Middle frontal gyrus (tissue), 1 donor: ENCODE data around the gene TSHZ3.

Experiments used
- DNase-seq: peaks from one replicate; pipeline ENCODE4 v3.0.0-alpha.2; 2015; ENCODE audit warnings: low spot score; ENCODE audit errors: extremely low spot score

TSHZ3 gene

GRCh38 chr19:31349160-31349881, at the start of gene TSHZ3:
TSS of gene TSHZ3 (minus strand) at chr19:31349436. CDS start at chr19:31349219, 217 bp downstream.
- no peak for DNase-seq

GRCh38 chr19:31397308-31397707, 48.1 kb upstream of the TSHZ3 start:
- DNase-seq, result no peak

GRCh38 chr19:31392464-31392863, 43.2 kb upstream of the TSHZ3 start:
- DNase-seq, result no peak

GRCh38 chr19:31391518-31391917, 42.3 kb upstream of the TSHZ3 start:
- no peak for DNase-seq

GRCh38 chr19:31390711-31391110, 41.5 kb upstream of the TSHZ3 start:
- no peak for DNase-seq

GRCh38 chr19:31389874-31390273, 40.6 kb upstream of the TSHZ3 start:
- no peak for DNase-seq

GRCh38 chr19:31387717-31388301, 38.6 kb upstream of the TSHZ3 start:
- no peak for DNase-seq

GRCh38 chr19:31386806-31387205, 37.6 kb upstream of the TSHZ3 start:
- no peak for DNase-seq

- DNase-seq, result no peak
Observed at GRCh38 chr19:31385744-31386143, 36.5 kb upstream of the TSHZ3 start.

GRCh38 chr19:31383553-31383952, 34.3 kb upstream of the TSHZ3 start:
- DNase-seq, result no peak

GRCh38 chr19:31380854-31381253, 31.6 kb upstream of the TSHZ3 start:
- no peak for DNase-seq

GRCh38 chr19:31378404-31378803, 29.2 kb upstream of the TSHZ3 start:
- DNase-seq, result no peak

- DNase-seq, result no peak
Observed at GRCh38 chr19:31377736-31378135, 28.5 kb upstream of the TSHZ3 start.

- DNase-seq, result no peak
Observed at GRCh38 chr19:31372246-31372781, 23.1 kb upstream of the TSHZ3 start.

- no peak for DNase-seq
Observed at GRCh38 chr19:31370216-31370615, 21.0 kb upstream of the TSHZ3 start.

GRCh38 chr19:31364963-31365362, 15.7 kb upstream of the TSHZ3 start:
- no peak for DNase-seq

GRCh38 chr19:31361728-31362127, 12.5 kb upstream of the TSHZ3 start:
- DNase-seq, result no peak

GRCh38 chr19:31357315-31357673, 8.1 kb upstream of the TSHZ3 start:
- no peak for DNase-seq

- DNase-seq, result no peak
Observed at GRCh38 chr19:31356587-31357314, 7.5 kb upstream of the TSHZ3 start.

GRCh38 chr19:31355665-31356289, 6.5 kb upstream of the TSHZ3 start:
- no peak for DNase-seq

GRCh38 chr19:31354799-31355664, 5.8 kb upstream of the TSHZ3 start:
- no peak for DNase-seq
